ENCODE results near the gene CLEC20A.
A peak's percentile ranks its signal among the peaks of the same experiment; 100 is the strongest.

Gene CLEC20A

GRCh38 chr1:178500091-178500770, 3.5 kb upstream of the CLEC20A start:
- peak; percentile 27 for DNase-seq (ENCODE audit: low read depth, low spot score)

- DNase-seq (ENCODE audit: low read depth, low spot score), result peak; percentile 87
Measured at GRCh38 chr1:178498896-178499675, 2.3 kb upstream of the CLEC20A start.

GRCh38 chr1:178497903-178498478, 1.2 kb upstream of the CLEC20A start:
- no peak for DNase-seq (ENCODE audit: low read depth, low spot score)

DNA sequence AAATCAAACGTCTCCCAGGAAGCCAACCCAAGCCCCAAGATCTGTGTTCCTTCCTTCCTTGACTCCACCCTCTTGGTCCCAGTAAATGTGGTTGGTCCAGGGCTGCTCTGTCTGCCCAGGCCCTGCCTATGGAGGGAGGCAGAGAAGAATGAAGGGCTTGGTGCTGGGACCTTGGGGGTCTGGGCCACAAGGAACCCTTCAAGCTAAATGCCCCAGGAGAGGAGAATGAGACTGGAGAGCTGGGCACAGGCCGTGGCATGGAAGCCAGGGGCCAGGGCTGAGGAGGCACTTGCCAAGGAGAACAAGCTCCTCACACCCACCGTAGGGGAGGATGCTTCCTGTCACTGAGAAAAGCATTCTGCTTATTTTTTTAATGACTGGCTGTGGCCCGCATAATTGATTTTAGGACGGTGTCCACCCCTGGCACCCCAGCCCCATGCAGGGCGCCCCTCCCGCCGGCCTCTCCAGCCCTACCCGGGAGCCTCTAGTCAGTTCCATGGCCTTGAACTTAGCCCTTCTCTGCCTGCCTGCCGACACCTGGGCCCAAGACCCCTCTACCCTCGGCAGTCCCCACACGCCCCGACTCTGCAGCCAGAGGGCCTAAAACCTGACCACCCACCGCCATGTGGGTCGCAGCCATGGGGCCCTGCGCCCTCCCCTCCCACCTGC, 889 bp downstream of the CLEC20A start:
- no peak for DNase-seq (ENCODE audit: low read depth, low spot score)

DNA sequence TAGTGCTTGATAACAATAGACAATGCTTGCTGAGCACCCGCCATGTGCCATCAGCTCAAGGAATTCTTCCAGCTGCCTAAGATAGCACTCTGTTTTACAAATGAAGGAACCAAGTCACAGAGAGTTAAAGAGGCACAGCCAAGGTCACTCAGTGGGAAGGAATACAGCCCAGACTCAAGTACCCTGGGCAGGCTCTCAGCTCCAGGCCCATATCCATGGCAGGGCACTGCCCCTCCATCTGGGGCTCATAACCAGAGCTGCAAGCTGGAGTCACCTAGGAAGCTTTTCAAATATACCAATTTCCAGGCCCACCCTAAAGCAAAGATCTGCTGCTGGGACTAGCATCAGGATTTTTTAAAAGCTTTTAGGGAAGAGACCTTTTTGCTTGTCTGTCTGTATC, 1.6 kb downstream of the CLEC20A start:
- DNase-seq (ENCODE audit: low read depth, low spot score), result no peak

GRCh38 chr1:178494569-178494971, 2.2 kb downstream of the CLEC20A start:
- no peak for DNase-seq (ENCODE audit: low read depth, low spot score)

GRCh38 chr1:178493301-178493741, 3.4 kb downstream of the CLEC20A start:
- DNase-seq (ENCODE audit: low read depth, low spot score), result no peak

DNA sequence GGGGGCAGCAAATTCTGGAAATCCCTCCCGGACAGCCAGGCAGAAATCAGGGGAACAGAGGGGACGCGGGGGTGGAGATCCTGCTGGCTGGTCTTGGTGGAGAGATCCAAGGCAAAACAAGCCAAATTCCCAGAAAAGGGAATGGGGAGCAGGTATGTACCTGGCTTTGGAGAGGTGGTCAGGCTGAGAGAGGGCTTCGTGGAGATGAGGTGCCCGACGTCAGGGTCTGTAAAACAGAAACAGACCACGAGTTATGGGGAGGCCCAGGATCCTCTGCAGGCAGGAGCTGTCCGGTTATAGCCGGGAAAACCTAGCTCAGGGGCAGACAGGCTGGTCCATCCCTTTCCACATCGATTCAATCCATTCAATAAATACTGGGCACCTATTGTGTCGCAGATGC, 4.4 kb downstream of the CLEC20A start:
- no peak for DNase-seq (ENCODE audit: low read depth, low spot score)

DNA sequence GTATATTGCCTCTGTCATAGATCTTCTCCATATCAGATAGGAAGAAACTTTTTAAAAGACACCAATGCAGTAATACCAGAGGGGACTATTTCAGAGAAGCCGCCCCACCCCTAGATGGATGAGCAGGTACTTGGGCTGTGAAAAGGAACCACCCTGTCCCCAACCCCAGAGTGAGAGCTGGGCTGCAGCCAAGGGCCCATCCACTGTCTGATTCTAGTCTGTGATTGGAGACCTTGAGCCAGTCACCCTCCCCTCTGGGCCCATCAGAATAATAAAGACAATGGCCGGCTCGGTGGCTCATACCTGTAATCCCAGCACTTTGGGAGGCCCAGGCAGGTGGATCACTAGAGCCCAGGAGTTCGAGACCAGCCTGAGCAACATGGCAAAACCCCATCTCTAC, 5.0 kb downstream of the CLEC20A start:
- DNase-seq (ENCODE audit: low read depth, low spot score), result no peak

DNA sequence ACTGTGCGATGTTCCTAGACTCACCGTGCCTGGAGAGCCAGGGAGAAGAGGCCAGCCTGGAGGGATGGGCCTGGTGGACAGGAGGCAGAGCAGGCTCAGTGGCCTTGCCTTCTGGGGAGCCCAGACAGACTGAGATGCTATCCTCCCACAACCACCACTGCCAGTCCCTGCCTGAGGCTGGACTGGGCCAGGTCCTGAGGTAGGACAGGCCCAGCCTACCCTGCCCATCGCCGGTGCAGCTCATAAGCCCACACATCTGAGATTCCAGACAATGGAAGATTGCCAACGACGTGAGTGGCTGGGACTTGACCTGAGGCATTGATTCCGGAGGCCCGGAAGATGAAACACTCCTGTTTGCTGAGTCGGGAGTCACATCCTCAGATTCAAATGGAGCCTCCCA, 5.8 kb downstream of the CLEC20A start:
- DNase-seq (ENCODE audit: low read depth, low spot score), result no peak

GRCh38 chr1:178490136-178490535, 6.6 kb downstream of the CLEC20A start:
- DNase-seq (ENCODE audit: low read depth, low spot score), result no peak

DNA sequence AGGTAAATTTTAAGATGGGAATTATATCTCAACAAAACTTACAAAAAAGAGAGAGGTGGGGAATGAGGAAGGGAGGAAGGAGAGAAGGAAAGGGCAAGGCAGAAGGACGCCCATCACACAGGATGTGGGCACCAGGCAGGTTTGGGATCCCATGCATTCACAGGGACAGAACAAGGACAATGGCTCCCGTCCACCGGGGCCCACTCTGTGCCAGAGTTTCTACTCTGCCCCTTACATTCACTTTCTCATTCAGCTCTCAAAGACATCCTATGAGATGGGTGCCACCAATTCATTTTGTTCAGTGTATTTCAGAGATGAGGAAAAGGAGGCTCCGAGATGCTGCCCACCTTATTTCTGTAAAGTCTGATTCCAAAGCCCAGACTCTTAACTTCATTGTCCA, 7.4 kb downstream of the CLEC20A start:
- no peak for DNase-seq (ENCODE audit: low read depth, low spot score)

DNA sequence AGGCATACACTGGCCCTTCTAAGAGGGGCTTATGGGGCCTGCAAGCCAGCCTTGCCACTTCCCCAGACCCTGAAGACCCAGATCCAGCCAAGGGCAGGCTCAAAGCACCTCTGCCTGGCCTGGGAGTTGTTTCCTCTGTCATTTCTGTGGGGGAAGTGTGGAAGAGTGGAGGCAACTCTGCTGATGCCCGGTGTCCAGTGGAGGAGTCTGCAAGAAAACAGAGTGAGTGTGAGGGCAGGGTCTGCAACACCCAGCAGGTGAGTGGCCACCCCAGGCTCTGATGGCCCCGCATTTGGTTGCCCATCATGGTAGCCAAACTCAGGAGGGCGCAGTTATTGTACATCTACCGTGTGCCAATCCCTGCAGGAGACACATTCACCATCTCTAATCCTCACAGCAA, 8.4 kb downstream of the CLEC20A start:
- DNase-seq (ENCODE audit: low read depth, low spot score), result no peak

GRCh38 chr1:178487070-178487615, 9.6 kb downstream of the CLEC20A start:
- DNase-seq (ENCODE audit: low read depth, low spot score), result no peak

DNA sequence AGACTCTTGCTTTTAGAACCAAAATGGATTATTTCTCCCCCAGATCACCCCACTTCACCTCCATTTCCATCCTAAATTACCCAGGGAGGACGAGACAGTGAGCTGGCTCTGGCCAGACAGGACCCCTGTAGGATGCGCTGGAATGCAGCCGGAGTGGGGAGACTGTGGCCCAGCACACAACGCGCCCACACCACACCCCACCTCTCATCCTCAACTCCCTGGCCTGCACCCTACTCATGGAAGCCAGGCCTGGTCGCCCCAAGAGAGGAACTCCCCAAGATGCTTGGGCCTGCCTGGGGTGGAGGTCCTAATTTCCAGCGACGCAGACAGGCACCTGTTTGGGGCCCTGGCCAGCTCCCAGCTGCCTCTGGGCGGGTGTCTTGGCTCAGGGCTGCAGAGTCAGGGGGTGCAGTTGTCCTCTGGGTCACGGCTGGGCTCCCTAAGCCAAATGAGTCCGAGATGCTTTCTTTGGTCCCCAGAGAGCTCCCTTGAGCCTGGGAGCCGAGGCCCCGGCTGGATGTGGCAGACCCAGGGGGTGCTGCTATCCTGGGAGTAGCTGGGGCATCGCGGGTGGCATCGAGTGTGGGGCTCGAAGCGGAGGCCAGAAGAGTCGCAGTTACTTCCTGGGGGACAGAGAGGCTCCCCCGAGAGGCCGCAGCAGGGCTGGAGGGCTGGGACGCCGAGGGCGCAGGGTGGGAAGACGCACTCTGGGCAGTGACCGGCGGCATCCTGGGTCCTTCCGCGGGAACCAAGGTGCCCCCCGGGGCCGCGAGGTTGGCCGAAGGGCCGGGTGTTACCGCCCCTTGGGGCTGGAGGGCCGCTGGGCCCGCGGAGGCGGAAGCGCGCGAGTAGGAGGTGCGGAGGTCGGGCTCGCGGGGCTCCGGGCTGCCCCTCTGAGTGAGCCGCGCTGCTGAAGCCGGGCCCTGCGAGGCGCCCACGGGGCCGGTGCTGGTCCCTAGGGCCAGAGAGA, 10.4 kb downstream of the CLEC20A start:
- no peak for DNase-seq (ENCODE audit: low read depth, low spot score)

GRCh38 chr1:178485541-178485981, 11.2 kb downstream of the CLEC20A start:
- DNase-seq (ENCODE audit: low read depth, low spot score), result no peak

DNA sequence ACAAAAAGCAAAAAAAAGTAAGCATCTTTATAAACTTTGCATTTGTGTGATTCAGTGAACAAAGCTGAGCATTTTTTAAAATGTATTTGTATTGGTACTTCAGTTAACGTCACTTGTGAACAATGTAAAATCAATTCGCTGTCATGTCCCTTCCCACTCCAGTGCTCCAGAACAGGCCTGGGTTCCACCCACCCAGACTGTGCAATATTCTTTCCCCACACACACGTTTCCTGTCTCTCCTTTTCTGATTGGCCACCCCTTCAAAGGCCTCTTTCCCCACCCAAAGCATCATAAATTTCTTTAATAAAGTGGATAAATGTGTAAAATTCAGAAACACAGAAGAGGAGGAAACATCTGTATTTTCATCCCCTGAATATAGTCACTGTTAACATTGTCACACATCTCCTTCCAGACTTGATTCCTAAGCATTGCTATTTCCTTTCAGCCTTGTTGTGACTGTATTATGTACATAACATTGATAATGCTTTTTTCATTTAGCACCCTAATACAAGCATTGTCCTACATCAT, 12.0 kb downstream of the CLEC20A start:
- DNase-seq (ENCODE audit: low read depth, low spot score), result no peak

DNA sequence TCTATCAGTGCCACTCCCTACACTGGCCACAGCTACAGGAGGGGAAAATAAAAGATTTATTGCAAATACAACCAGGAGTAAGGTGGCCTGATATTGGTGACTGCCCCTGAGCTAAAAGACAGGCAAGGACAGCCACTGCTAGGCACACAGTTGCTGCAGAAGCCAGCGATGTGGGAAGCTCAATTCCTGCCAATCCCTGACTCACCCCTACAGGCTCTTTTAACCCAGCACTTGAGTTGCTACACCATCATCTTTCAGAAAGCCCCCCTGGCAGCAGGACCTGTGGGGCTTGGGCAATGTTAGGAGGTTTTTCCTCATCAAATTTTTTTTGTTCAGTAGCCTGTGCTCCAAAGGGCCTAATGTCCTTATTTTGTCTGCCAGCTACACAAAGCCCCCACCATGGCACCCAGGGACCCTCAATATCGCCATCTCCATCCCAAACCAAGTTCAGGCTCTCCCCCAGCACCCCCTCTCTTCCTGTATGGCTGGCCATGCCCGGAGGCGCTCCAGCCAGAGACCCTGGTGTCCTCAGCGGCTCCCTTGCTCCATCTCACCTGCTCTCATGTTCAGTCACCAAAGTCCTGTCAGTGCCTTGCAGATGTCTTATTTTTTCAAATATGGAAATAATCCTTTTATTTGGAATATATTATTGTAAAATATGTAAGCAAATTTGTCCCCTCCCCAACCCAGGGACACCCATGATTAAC, 13.4 kb downstream of the CLEC20A start:
- DNase-seq (ENCODE audit: low read depth, low spot score), result no peak

DNA sequence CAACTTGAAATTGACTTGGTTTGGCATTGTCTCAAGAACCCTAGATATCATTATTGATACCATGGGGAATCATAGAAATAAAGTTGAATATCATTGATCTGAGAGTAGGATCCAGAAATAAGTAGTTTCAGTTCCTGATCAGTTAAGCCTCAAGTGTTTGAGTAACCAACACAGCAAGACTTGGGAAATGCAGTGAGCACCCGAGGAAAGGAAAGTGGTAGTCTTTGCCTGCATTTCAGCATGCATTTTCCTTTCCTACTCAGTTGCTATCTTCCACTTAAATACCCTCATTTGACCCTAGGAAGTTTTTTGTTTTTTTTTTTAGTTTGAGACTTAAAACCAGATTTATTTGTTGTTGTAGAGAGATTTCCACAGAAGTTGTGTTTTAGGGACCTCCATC, 18.9 kb downstream of the CLEC20A start:
- DNase-seq (ENCODE audit: low read depth, low spot score), result no peak

GRCh38 chr1:178477373-178477772, 19.4 kb downstream of the CLEC20A start:
- DNase-seq (ENCODE audit: low read depth, low spot score), result no peak

All from ELF-1 (cell line).